Measurements from ENCODE around the gene TGFBR3.
"Not testable (repeated sequence)": the region's sequence is repeated elsewhere in the genome, so short reads cannot be mapped to it uniquely, and the experiment has no call there.

TGFBR3 gene

DNA sequence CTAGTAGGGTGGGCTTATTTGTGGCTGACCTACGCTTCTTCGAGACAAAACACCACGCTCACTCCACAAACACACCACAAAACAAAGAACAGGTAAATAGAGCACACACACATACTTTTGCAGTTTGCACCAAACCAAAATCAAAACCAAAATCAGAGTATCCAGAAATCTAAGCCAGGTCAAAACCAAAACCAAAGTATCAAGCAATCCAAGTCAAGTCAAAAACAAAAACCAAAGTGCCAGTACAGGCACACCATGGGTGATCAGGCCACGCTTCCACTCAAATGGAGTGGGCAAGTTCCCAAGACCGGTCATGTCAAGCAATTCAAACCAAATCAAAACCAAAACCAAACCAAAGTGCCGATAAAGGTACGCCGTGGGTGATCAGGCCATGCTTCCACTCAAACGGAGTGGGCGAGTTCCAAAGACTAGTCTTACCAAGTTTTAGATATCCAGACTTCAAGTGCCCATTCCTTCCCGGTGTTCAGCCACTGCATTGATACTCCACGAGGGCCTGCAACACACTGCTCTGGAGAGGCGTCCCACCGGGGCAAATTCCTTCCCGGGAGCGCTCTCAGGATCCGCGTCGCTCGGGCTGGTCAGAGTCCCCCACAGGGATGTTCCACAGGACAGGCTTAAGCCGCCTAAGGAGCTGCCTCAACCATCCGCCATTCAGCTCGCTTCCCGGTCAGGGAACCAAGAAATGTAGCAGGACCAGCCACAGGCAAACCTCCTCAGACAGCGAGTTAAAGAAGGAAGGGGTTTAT is 216.2 kb downstream of the TGFBR3 start:
- H3K4me3 Mint-ChIP-seq: no peak overlapping the region
- no peak for DNase-seq
- H3K9me3 Mint-ChIP-seq: no peaks in the 10 kb centered on the region
- H3K36me3 Mint-ChIP-seq (ENCODE audit: low read depth): no peaks in the 10 kb centered on the region
- peaks cover 40% of the 10 kb centered on the region for H3K4me1 Mint-ChIP-seq (ENCODE audit: low read depth)
- H3K27me3 Mint-ChIP-seq: no peaks in the 10 kb centered on the region
- H3K27ac Mint-ChIP-seq: peak overlapping the region; percentile 31

DNA sequence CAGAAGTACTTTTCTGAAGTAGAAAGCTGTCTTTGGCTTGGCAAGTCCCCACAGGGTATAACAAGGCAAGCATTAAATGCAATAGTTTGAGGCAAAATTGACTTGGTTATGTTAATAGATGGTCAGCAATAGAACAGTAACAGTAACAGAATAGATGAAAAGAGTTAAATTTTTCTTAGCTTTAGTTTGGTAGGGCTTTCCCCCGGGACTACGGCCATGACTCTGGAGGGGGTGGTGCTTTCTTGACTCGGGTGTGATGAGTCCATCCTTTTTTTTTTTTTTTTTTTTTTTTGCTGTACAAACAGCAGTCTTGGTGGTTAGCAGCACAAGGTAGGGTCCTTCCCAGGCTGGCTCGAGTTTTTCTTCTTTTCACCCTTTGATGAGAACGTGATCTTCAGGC is 219.3 kb downstream of the TGFBR3 start:
- DNase-seq; H3K36me3 Mint-ChIP-seq (ENCODE audit: low read depth); H3K9me3 Mint-ChIP-seq; H3K4me3 Mint-ChIP-seq; H3K27me3 Mint-ChIP-seq; H3K27ac Mint-ChIP-seq: not testable (repeated sequence)
- H3K4me1 Mint-ChIP-seq (ENCODE audit: low read depth): peaks cover 11% of the 10 kb centered on the region

DNA sequence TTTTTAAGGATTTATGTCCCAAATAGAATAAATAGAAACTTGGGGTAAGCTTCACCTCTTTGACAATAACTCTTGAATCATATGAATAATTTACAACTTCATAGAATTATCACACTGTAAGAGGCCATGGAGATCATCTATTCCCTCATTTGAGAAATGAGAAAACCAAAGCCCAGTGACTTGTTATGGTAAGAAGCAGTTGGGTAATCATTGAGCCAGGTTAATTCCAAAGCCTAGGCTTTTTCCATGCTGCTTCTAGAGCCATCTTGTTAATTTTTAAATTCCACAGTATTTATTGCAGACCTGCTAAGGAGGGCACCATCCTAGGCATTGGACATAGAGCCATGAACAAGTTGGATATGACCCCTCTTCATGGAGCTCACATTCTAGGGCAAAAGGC is 224.8 kb downstream of the TGFBR3 start:
- H3K27ac Mint-ChIP-seq: no peak overlapping the region
- DNase-seq: no peak
- peaks cover 16% of the 10 kb centered on the region for H3K9me3 Mint-ChIP-seq
- H3K36me3 Mint-ChIP-seq (ENCODE audit: low read depth): no peaks in the 10 kb centered on the region
- H3K27me3 Mint-ChIP-seq: no peaks in the 10 kb centered on the region
- H3K4me1 Mint-ChIP-seq (ENCODE audit: low read depth): no peaks in the 10 kb centered on the region
- H3K4me3 Mint-ChIP-seq: no peak overlapping the region

DNA sequence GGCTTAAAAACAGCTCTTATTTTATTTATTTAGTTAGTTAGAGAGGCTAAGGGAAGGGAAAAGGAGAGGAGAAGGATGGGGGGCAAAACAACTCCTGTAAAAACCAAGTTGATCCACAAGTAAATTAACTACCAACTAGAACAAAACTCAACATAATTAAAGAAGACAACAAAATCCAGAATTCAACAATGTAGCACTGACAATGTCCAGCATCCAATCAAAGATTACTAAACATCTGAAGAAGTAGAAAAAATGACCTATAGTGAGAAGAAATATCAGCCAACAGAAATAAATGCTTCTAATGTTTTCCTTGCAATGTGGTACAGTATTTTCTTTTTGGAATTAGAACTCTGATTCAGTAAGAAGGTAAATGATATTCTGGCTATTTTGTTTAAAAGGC is 225.2 kb downstream of the TGFBR3 start:
- Mint-ChIP-seq H3K4me1 (ENCODE audit: low read depth) (no peaks in the 10 kb centered on the region), H3K4me3 (no peak overlapping the region), H3K27ac (no peak overlapping the region), H3K27me3 (no peaks in the 10 kb centered on the region), H3K36me3 (ENCODE audit: low read depth) (no peaks in the 10 kb centered on the region), H3K9me3 (peaks cover 16% of the 10 kb centered on the region)
- DNase-seq: no peak

DNA sequence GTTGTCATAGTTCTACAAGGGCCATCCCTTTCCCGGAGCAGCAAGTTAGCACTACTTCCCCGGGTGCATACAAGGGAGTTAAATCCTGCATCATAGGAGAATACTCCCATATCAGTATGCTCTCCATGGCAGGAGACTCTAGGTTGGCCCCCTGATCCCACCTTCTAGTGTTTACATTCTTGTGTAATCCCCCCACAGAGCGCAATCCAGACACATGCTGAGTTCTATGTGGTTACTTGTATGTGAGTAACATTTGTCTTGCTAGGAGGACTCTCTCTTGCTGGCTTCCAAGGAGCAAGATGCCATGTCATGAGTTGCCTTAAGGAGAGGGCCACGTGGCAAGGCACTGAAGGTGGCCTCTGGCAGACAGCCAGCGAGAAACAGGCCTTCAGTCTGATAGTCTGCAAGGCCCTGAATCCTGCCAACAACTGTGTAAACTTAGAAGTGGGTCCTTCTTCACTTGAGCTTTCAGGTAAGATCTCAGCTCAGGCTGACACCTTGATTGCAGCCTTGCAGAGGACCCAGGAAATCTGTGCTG is 230.0 kb downstream of the TGFBR3 start:
- H3K4me3 Mint-ChIP-seq: no peak overlapping the region
- H3K36me3 Mint-ChIP-seq (ENCODE audit: low read depth): no peaks in the 10 kb centered on the region
- H3K27ac Mint-ChIP-seq: no peak overlapping the region
- no peak for DNase-seq
- peaks cover under 1% of the 10 kb centered on the region for H3K4me1 Mint-ChIP-seq (ENCODE audit: low read depth)
- peaks cover 12% of the 10 kb centered on the region for H3K9me3 Mint-ChIP-seq
- no peaks in the 10 kb centered on the region for H3K27me3 Mint-ChIP-seq

DNA sequence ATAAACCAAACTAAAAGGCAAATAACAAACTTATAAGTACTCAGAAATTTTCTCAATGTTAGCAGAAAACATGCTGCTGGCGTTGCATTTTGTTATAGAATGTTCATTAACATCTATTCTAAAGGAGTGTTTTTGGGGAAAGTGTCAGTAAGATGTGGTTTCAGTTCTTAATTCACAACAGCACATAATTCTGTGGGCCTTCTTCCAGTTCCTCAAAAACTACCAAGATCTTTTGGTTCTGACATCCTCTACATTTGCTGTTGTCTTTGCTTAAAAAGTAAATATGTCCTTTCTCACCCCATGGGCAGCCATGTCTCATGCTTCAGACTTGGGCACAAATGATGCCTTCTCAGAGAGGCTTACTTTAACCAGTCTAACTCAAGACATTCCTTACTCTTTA is 232.8 kb downstream of the TGFBR3 start:
- DNase-seq: no peak
- Mint-ChIP-seq H3K4me3 (no peak overlapping the region), H3K36me3 (ENCODE audit: low read depth) (no peaks in the 10 kb centered on the region), H3K27me3 (no peaks in the 10 kb centered on the region), H3K27ac (no peak overlapping the region), H3K4me1 (ENCODE audit: low read depth) (peaks cover 4% of the 10 kb centered on the region), H3K9me3 (no peaks in the 10 kb centered on the region)

DNA sequence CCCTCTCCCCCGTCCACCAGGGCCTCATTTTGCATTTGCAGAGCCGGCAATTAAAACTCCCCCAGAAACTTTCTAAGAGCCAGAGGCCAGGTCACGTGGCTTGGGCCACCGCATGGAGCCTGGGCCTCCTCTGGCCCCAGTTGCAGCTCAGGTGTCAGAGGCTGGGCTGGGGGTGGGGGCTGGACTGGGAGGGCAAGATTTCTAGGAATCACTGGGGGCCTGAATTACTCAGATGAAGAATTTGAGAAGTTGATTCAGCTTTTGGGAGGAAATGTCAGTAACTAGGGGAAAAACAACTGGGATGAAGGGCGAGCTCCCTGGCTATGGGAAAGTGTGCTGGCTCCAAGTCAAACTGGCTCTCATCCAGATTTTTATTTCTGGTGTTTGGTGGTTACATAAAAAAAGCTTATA is 234.3 kb downstream of the TGFBR3 start:
- H3K27me3 Mint-ChIP-seq: no peaks in the 10 kb centered on the region
- no peak overlapping the region for H3K4me3 Mint-ChIP-seq
- DNase-seq: no peak

DNA sequence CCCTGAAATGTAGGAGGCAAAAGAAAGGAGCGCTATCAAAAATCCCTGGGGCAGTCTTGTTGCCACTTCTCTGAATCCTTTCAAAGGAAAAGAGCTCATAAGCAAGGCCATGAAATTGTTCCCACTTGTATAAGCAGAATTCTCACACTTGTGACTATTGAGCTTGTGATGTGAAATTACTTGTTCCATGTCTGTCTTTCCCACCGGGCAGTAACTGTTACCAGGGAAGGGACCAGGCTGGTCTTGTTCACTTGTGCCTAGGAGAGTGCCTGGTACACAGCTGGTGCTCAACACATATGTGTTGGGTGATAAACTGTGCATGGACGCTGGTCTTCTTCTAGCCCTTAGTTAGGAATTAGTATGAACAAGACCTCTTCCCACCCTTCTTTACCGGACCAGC is 234.7 kb downstream of the TGFBR3 start:
- no peak overlapping the region for H3K27ac Mint-ChIP-seq
- H3K36me3 Mint-ChIP-seq (ENCODE audit: low read depth): no peaks in the 10 kb centered on the region
- no peak for DNase-seq
- H3K4me1 Mint-ChIP-seq (ENCODE audit: low read depth): peaks cover 17% of the 10 kb centered on the region
- no peak overlapping the region for H3K4me3 Mint-ChIP-seq
- H3K9me3 Mint-ChIP-seq: no peaks in the 10 kb centered on the region
- H3K27me3 Mint-ChIP-seq: no peaks in the 10 kb centered on the region

More for the DNA sequence above, 234.3 kb downstream of the TGFBR3 start:
- Mint-ChIP-seq H3K9me3 (no peaks in the 10 kb centered on the region), H3K36me3 (ENCODE audit: low read depth) (no peaks in the 10 kb centered on the region), H3K4me1 (ENCODE audit: low read depth) (peaks cover 14% of the 10 kb centered on the region), H3K27ac (no peak overlapping the region)

DNA sequence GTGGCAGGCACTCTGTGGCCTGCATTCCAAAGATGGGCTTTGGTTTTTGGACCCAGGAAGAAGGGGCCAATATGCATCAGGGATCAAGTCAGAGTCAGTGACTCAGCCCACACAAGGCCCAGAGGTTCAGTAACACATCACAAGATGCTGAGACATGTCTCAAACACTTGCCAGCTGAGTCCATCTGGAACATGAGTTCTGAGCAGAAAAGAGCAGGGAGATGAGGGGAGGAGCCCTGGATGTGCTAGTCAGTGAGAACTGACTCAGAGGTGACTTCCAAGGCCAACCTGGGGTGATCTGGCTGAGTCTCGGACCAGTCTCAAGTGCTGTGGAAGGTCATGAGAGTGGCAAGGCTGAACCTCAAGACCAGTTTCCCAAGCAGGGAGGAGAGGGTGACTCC is 235.2 kb downstream of the TGFBR3 start:
- no peak for DNase-seq
- Mint-ChIP-seq H3K4me3 (no peak overlapping the region), H3K36me3 (ENCODE audit: low read depth) (no peaks in the 10 kb centered on the region), H3K27me3 (no peaks in the 10 kb centered on the region), H3K9me3 (no peaks in the 10 kb centered on the region), H3K27ac (no peak overlapping the region), H3K4me1 (ENCODE audit: low read depth) (peaks cover 18% of the 10 kb centered on the region)

DNA sequence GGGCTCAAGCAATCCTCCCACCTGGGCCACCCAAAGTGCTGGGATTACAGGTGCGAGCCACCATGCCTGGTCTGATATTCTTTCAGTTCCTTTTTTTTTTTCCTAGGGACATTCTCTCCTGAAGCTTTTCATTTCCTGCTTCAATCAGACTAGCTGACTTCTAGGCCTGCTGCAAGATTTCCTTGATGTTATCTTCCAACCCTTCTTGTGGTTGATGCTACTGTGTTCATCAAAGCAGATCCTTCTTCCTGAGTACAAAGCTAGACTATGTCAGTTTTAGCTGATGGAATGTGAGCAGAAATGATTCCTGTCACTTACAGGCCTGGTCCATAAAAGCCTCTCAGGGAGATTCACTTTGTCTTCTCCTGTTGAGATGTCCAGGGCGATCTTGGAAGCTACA is 238.9 kb downstream of the TGFBR3 start:
- Mint-ChIP-seq H3K27ac (peak overlapping the region; percentile 19), H3K4me3 (no peak overlapping the region), H3K9me3 (no peaks in the 10 kb centered on the region), H3K27me3 (no peaks in the 10 kb centered on the region), H3K36me3 (ENCODE audit: low read depth) (no peaks in the 10 kb centered on the region), H3K4me1 (ENCODE audit: low read depth) (peaks cover 20% of the 10 kb centered on the region)
- DNase-seq: no peak

DNA sequence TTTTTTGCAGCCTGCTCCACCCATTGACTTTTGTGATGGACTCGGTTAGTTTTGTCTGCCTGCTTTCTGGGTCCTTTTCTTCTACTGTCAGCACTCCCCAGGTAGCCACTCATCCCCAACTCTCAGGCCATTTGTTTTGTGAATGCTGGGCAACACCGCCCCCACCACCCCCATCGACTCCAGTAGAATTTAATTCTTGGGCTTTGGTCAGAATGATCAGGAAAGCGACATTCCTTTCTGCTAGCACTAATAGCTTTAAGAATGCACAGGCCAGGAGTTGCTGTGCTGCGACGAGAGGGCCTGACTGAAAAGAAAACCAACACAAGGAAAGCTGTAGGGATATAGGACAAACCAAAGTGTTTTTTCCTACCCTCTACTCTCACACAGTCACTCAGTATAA is 240.9 kb downstream of the TGFBR3 start:
- Mint-ChIP-seq H3K4me3 (no peak overlapping the region), H3K27ac (no peak overlapping the region), H3K4me1 (ENCODE audit: low read depth) (peaks cover 16% of the 10 kb centered on the region), H3K9me3 (peaks cover 7% of the 10 kb centered on the region), H3K27me3 (no peaks in the 10 kb centered on the region), H3K36me3 (ENCODE audit: low read depth) (no peaks in the 10 kb centered on the region)
- no peak for DNase-seq

DNA sequence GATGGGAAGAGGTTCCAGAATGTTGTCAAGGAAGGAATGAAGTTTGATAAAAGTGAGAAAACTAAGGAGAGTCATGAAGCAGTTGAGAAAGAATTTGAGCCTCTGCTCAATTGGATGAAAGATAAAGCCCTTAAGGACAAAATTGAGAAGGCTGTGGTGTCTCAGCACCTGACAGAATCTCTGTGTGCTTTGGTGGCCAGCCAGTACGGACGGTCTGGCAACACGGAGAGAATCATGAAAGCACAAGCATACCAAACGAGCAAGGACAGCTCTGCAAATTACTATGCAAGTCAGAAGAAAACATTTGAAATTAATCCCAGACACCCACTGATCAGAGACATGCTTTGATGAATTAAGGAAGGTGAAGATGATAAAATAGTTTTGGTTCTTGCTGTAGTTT is 242.5 kb downstream of the TGFBR3 start:
- H3K36me3 Mint-ChIP-seq (ENCODE audit: low read depth): no peaks in the 10 kb centered on the region
- H3K27me3 Mint-ChIP-seq: no peaks in the 10 kb centered on the region
- no peak overlapping the region for H3K4me3 Mint-ChIP-seq
- H3K9me3 Mint-ChIP-seq: peaks cover 11% of the 10 kb centered on the region
- peaks cover 16% of the 10 kb centered on the region for H3K4me1 Mint-ChIP-seq (ENCODE audit: low read depth)
- no peak overlapping the region for H3K27ac Mint-ChIP-seq
- no peak for DNase-seq

DNA sequence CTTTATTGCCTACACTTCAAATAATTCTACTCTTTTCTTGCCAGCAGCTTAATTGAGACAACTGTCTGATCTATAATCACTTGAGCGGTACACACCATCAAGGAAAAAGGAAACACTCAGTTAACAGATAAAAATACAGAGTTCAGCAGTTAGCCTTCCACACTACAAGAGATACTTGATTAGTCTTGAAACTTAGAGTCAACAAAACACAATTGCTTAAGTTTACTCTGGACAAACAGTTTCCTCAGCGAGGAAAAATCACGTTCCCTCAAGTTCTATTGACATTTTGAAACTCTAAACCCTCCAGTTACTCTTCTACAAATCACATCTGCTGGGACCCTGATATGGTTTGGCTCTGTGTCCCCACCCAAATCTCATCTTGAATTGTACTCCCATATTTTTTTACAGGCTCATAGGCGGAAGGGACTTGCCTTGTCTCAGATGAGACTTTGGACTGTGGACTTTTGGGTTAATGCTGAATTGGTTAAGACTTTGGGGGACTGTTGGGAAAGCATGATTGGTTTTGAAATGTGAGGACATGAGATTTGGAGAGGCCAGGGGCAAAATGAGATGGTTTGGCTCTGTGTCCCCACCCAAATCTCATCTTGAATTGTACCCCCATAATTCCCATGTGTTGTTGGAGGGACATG is 244.9 kb downstream of the TGFBR3 start:
- H3K9me3 Mint-ChIP-seq: peaks cover 11% of the 10 kb centered on the region
- H3K27ac Mint-ChIP-seq: no peak overlapping the region
- no peak overlapping the region for H3K4me3 Mint-ChIP-seq
- H3K4me1 Mint-ChIP-seq (ENCODE audit: low read depth): peaks cover 2% of the 10 kb centered on the region
- no peaks in the 10 kb centered on the region for H3K36me3 Mint-ChIP-seq (ENCODE audit: low read depth)
- H3K27me3 Mint-ChIP-seq: no peaks in the 10 kb centered on the region
- DNase-seq: no peak

DNA sequence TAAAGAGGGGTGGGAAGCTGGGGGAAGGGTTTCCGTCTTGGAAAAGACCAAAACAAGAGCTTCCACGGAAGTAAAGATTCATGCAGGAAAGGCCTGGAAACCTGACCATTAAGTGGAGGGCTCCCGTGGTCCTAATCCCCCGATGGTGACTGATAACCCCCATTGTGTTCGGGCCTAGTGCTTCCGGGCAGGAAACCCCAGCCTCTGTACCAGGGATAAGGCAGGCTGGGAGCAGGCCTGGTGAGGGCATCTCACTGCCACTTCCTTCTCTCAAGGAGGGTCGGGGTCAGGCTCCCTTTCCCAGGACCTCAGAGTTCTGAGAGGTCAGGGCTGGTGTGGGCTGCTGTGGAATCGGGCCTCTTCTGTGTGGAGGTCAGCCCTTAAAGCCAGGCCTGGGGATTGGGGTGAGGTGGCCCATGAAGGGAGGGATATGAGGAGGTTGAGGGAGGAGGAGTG is 248.4 kb downstream of the TGFBR3 start:
- Mint-ChIP-seq H3K27me3 (no peaks in the 10 kb centered on the region), H3K27ac (no peak overlapping the region), H3K36me3 (ENCODE audit: low read depth) (no peaks in the 10 kb centered on the region), H3K4me1 (ENCODE audit: low read depth) (peaks cover 7% of the 10 kb centered on the region), H3K9me3 (peaks cover 11% of the 10 kb centered on the region), H3K4me3 (no peak overlapping the region)
- DNase-seq: no peak

DNA sequence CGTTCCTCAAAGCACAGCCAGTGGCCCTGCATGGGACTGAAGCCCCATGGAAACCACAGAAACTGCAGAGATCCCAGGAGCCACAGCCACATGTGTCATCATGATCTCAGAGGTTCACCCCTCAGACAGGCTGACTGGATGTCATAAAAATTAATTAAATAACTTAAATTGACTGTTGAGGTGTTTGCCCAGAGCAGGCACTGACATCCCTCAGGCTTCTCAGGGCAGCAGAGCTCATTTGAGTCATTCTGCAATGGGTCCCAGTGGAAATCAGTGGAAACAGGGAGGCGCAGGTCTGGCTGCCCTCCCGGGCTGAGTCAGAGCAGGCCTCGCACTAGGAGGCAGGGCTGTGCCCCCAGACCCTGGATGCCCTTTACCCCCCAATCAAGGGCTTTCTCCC is 250.2 kb downstream of the TGFBR3 start:
- Mint-ChIP-seq H3K27me3 (no peaks in the 10 kb centered on the region), H3K4me3 (no peak overlapping the region), H3K27ac (no peak overlapping the region), H3K9me3 (peaks cover 7% of the 10 kb centered on the region), H3K4me1 (ENCODE audit: low read depth) (peaks cover 5% of the 10 kb centered on the region), H3K36me3 (ENCODE audit: low read depth) (no peaks in the 10 kb centered on the region)
- no peak for DNase-seq

All from activated T-cell treated with anti-CD3 and anti-CD28 coated beads, Interleukin-2, amount 50 U/mL, for 24 hours (primary cell).